GM11168 (cell line): Measurements from ENCODE around the gene PARP1.

Experiments
- in situ Hi-C: fragments of 300-500 bp; cut with MboI; formaldehyde crosslinking; loops from one replicate; pipeline ENCODE4 v1.12.0; 2022; ENCODE audit warnings: low sequenced_read_pairs; ENCODE audit not compliant: unreplicated experiment

PARP1 gene

GRCh38 chr1:226320930-226321329 lies 87.0 kb downstream of the PARP1 start:
- in situ Hi-C loops, result no loop called here

GRCh38 chr1:226318471-226318870 lies 89.4 kb downstream of the PARP1 start:
- in situ Hi-C loops, result no loop called here

DNA sequence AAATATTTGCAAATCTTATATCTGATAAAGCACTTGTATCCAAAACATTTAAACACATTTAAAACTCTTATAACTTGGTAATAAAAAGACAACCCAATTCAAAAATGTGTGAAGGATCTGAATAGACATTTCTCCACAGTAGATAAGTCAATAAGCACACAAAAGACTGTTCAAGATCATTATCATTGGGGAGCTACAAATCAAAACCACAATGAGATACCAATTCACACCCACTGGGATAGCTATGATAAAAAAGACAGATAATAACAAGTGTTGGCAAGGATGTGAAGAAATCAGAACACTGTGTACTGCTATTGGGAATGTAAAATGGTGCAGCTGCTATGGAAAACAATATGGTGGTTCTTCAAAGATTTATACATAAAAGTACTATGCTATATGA lies 93.8 kb downstream of the PARP1 start:
- in situ Hi-C loops, result no loop called here

DNA sequence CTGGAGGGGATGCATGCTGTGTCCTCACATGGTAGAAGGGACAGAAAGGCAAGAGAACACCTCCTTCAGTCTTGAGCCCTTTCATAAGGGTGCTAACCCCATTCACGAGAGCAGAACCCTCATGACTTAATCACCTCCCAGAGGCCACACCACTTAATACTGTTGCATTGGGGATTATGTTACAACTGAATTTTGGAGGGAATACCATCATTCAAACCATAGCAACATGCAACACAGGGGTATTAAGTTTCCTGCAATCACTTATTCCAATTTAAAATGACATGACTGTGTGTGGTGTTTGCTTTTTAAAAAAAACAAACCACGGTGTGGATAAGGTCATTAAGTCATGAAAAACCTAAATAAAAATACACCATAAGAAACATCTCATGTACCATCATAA lies 95.8 kb downstream of the PARP1 start:
- in situ Hi-C loops, result no loop called here

DNA sequence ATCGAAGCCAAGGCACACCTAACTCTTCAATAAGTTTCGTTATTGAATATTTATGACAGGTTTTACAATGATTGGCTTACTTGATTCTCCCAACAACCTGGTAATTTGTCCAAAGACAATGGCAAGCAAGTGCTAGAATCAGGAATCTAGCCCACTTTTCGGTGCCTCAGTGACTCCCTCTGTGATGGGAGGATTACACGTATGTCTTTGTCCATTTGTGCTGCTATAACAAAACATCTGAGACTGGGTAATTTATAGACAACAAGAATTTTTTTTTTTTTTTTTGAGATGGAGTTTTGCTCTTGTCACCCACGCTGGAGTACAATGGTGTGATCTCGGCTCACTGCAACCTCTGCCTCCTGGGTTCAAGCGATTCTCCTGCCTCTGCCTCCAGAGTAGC lies 96.5 kb downstream of the PARP1 start:
- in situ Hi-C loops, result no loop called here
